ENCODE results near the gene CDK6.
"Not testable (repeated sequence)": the region's sequence is repeated elsewhere in the genome, so short reads cannot be mapped to it uniquely, and the experiment has no call there.

The CDK6 gene

GRCh38 chr7:92785923-92786322, 50.5 kb downstream of the CDK6 start:
- DNase-seq, result no peak

- DNase-seq, result no peak
Measured at GRCh38 chr7:92784935-92785334, 51.4 kb downstream of the CDK6 start.

- DNase-seq, result no peak
Measured at GRCh38 chr7:92783260-92784201, 52.8 kb downstream of the CDK6 start.

GRCh38 chr7:92782855-92783254, 53.5 kb downstream of the CDK6 start:
- no peak for DNase-seq

- no peak for DNase-seq
Measured at GRCh38 chr7:92782236-92782635, 54.1 kb downstream of the CDK6 start.

- no peak for DNase-seq
Measured at GRCh38 chr7:92781117-92781720, 55.2 kb downstream of the CDK6 start.

GRCh38 chr7:92778972-92779371, 57.4 kb downstream of the CDK6 start:
- DNase-seq, result no peak

- DNase-seq, result no peak
Measured at GRCh38 chr7:92777993-92778392, 58.4 kb downstream of the CDK6 start.

- DNase-seq, result no peak
Measured at GRCh38 chr7:92773808-92774207, 62.6 kb downstream of the CDK6 start.

GRCh38 chr7:92769844-92770243, 66.5 kb downstream of the CDK6 start:
- no peak for DNase-seq

GRCh38 chr7:92769394-92769699, 67.0 kb downstream of the CDK6 start:
- no peak for DNase-seq

- DNase-seq, result no peak
Measured at GRCh38 chr7:92768501-92769393, 67.6 kb downstream of the CDK6 start.

- no peak for DNase-seq
Measured at GRCh38 chr7:92767437-92767836, 68.9 kb downstream of the CDK6 start.

GRCh38 chr7:92766461-92767003, 69.8 kb downstream of the CDK6 start:
- no peak for DNase-seq

- DNase-seq, result no peak
Measured at GRCh38 chr7:92765725-92766124, 70.6 kb downstream of the CDK6 start.

- no peak for DNase-seq
Measured at GRCh38 chr7:92763636-92764423, 72.5 kb downstream of the CDK6 start.

GRCh38 chr7:92762851-92763250, 73.5 kb downstream of the CDK6 start:
- DNase-seq, result no peak

GRCh38 chr7:92761391-92762097, 74.8 kb downstream of the CDK6 start:
- no peak for DNase-seq

- no peak for DNase-seq
Measured at GRCh38 chr7:92758796-92759431, 77.5 kb downstream of the CDK6 start.

- DNase-seq, result not testable (repeated sequence)
Measured at GRCh38 chr7:92757311-92757910, 79.0 kb downstream of the CDK6 start.

GRCh38 chr7:92755680-92756079, 80.7 kb downstream of the CDK6 start:
- DNase-seq, result no peak

Measured in activated CD4-positive, alpha-beta T cell treated with anti-CD3 and anti-CD28 coated beads for 1 hour (primary cell).